NCI-H526 (cell line): ENCODE data around the gene PDE10A.

Experiments
- DNase-seq, 2 experiments: peaks; one replicate each; lab custom pipeline; 2025; lab: John Stamatoyannopoulos, UW

PDE10A gene

DNA sequence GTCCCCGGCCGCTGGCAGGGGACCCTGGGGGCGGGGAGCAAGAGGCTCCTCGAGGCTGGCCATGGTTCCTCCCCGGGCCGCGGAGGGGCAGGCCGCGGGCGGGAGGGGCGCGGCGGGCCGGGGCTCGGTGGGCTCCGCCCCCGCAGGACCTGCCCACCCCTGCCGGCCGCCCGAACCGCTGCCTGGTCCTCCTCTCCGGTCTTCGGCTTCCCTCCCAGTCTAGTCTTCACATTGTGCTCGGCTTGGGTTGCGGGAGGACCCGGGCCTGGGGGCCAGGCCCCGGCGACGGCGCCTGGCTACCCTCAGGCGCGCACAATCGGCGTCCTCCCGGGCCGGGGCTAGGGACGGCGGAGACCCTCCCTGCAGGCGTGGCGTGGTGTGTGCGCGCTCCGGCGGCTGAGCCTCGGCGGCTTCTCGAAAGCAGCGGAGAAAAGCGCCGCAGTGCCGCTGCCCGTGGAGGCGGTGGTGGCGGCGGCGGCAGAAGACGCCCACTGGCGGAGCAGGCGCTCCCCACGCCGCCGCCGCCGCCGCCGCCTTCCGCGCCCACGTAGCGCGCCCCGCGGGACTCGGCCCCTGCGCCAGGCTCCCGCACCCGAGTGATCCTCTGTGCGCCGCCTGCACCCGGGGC is at the start of gene PDE10A:
PDE10A (minus strand) TSS at position 493 of the 628 bp plus-strand sequence; CDS start at position 63, 430 bp downstream.
- peak in 1 of 2 experiments; percentile 32 for DNase-seq

DNA sequence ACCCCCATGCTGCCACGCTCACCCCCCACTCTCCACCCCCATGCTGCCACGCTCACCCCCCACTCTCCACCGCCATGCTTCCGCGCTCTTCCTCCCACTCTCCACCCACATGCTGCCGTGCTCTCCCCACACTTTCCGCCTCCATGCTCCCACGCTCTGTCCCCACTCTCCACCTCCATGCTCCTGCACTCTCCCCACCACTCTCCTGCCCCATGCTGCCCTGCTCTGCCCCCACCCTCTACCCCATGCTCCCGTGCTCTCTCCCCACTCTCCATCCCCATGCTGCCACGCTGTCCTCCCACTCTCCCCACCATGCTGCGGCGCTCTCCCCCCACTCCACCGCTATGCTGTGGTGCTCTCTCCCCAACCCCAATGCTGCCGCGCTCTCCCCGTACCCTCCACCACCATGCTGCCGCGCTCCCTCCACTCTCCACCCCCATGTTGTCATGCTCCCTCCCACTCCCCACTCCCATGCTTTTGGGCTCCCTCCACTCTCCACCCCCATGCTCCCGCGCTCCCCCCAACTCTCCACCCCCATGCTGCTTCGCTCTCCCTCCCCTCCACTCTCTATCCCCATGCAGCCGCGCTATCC is 46.0 kb upstream of the PDE10A start:
- no peak for DNase-seq

DNA sequence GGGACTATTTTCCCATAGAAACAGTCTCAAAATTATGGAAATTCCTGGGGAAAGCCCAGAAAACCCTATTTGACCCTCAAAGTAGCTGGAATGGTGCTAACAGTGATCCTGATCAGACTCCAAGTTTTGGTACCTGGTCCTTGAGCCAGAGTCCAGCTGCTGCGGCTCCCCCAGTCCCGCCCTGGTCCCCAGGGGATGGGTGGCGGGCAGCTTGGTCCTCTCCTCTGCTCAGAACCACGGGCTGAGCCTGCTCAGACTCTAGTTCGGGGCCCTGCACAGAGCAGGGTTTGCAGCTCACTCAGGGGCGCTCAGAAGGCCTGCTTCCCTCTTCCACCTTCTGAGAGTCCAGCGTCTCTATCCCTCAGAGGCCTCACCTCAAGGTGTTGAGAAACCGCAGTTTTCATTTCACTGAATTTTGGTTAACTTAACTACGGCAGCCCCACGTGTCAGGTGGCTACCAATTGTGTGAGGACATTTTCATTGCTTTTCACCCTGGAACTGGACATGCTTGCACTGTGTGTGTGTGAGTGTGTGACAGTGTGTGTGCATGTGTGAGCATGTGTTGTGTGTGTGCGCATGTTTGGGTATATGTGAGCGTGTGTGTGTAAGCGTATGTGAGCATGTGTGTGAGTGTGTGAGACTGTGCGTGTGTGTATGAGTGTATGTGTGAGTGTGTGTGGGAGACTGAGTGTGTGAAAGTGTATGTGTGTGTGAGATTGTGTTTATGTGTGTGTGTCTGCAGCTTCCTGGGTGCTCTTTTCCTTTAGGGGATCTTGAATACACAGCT is 44.2 kb upstream of the PDE10A start:
- no peak for DNase-seq

DNA sequence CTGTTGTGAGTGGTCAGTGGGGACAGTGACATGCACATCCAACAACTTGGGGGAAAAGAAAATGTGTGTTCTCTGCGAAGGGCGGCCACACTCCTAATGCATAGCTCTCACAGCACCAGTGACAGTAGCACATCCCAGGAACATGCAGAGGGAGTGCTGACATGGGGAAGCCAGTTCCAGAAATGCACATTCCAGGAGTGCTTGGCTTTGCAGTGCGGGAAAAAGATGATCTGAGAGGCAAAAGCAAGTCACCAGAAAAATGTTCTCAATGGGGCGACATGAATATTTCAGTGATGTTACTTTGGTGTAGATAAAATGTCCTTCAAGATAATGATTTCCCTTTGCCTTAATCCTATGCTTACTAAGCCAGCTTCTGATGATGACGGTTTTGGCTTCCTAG is 42.9 kb upstream of the PDE10A start:
- no peak for DNase-seq

DNA sequence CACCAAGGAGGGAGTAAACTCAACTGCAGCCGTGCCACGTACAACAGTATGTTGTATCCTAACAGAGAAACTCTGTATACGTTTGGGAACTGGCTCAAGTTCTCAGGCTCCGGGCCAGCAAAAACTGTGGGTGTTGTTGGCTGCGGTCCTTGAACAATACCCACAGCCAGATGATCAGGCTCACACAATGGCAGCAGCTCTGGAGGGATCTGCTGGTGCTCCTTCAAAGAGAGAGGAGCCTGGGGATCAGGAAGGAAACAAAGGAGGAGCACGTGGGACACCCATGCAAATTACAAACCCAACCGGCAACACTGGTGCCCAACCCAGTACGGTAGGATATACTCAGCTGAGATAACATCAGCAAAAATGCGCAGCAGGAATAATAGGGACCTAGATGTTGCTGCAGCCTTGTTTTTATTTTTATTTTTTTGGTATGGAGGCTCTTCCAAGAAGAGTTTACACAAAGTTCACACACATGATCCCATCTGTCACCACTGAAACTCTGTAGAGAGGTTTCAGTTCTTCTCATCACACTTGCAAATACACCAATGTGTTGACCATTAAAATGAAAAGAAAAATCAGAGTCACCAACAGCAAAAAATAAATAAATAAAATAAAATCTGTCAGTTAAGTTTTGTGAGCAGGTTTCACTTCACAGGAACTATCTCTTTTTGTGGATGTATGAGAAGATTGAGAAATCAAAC is 41.2 kb upstream of the PDE10A start:
- DNase-seq, result peak; percentile 49 to 72

DNA sequence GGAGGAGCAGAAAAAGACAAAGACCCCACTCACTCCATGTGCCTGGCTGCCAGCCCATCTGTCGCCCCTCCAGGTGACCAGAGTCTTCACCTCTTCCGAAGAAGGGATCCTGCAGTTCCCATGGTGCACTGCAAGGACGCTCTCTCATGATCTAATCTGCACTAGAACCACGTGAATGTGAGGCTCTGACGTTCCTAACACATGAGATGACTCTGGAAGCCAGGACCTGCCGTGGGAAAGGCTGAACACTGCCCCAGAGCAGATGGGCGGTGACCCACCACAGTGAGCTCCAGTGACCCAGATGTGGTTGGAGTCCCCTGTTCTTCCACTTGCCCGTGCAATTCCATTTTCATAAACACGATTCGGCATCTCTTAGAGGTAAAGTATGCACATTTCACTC is 39.6 kb upstream of the PDE10A start:
- DNase-seq, result no peak

DNA sequence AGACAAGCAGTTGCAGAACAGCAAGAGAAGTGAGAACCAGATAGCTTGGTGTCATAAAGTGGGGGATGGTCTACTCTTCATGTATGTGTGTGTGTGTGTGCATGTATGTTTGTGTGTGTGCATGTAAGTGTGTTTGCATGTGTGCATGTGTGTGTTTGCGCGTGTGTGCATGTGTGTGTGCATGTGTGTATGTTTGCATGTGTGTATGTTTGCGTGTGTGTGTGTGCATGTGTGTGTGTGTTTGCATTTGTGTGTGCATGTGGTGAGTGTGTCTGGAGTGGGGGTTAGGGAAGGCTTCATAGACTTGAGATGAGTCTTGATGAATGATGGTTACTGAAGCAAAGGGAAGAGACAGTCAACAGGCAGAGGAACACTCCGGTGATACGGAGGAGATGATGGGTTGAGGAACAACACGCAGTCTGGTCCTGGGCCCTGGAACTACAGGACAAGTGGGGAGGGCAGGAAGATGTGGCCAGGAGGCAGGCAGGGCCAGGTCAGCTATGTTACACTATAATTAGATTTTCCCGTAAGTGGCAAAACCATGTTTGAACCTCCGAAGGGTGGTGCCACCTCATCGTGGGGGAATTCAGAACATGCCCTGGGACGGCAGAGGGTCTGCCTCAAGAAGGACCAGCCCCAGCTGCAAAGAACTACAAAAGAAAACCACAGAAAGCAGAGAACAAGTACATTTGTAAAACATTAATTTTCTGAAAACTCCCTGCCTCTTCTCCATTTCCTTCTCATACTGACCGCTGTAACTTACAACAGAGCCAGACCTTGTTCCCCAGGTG is 38.7 kb upstream of the PDE10A start:
- DNase-seq, result no peak

DNA sequence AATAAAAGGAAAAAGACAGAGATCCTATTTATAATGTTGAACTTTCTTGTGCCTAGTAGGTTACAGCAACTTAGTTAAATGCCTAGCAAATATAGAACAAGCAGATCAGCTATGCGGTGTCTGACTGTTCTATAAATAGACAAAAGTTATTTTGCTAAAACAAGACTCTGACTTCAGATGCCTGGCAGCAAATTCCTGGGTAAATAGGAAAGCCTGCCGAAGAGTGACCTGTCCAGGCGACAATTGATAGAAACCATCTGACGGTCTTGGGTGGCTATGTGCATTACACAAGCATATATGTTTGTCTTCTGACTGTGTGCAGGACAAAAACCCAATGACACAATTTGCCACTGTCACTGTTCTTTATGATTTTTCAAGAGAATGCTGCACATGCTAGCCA is 38.0 kb upstream of the PDE10A start:
- no peak for DNase-seq

DNA sequence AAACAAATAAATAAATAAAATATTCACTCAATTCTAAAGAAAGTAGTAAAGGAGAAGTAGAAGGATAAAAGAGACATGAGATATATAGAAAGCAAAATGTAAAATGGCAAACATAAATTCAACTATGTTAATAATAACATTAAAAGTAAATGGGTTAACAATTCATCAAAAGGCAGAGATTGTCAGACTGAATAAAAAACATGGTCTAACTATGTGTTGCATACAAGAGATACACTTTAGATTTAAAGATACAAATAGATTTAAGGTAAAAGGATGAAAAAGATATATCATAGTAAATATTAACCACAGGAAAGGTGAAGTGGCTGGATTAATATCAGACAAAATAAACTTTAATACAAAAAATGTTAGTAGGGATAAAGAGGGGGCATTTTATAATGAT is 35.8 kb upstream of the PDE10A start:
- DNase-seq, result no peak

DNA sequence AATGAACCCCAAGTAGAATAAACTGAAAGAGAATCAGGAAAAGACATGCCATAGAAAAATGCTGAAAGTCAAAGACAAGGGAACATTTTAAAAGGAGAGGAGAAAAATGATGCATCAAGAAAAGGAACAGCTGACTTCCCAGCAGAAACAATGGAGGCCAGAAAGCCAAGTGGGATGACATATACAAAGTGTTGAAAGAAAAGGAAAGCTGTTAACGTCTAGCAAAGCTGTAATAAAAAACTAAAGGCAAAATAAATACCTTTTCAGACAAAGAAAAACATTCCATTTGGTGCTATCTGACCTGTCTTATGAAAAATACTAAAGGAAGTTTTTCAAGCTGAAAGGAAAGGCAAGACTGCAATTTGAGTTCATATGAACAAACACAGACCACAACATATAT is 34.1 kb upstream of the PDE10A start:
- DNase-seq, result no peak

DNA sequence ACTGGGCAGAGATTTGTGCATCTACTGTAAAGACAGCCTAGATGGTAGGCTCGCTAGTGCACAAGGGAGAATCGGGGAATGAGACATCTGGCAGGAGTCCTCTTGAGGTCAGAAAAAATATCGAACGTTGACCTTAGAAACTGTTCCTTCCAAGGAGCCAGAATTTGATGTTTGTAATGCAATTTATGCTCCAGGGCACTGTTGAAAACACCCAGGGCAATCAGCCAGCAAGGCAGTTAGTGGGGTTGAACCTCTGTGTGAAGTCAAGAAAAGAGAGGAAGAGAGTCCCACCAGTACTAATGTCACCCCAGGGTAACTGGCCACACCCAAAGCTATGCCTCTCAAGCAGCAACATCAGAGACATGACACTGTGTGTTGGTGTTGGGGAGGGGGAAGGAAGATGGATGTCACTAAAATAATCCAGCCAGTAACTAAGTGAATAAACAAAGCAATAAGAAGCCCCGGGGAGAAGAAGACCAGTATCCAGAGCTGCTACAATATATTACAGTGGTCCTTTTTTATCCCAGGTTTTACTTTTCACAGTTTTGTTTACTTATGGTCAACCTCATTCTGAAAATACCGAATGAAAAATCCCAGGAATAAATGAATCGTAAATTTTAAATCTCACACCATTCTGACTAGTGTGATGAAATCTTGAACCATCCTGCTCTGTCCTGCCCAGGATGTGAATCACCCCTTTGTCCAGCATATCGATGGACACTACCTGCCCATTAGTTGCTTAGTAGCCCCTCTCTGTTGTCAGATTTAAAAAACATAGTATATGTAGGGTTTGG is 32.9 kb upstream of the PDE10A start:
- DNase-seq, result no peak

DNA sequence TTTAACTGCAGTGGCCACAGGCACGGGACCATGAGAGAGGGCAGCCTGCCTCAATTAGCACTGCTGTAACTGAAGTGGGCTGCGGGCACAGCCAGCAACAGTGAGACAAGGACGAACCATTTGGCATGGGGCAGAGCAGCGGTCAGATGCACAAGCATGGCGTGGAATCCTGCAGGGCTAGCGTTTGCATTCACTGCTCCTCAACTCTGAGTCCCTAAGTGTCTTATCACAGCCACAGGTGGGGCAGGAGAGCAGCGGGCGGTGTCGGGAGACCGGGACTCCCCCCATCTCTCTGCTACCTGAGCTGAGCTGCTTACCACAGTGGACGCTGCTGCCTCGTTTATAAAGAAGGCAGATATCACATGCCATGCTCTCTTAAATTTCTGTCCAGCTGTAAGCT is 31.3 kb upstream of the PDE10A start:
- DNase-seq, result no peak

DNA sequence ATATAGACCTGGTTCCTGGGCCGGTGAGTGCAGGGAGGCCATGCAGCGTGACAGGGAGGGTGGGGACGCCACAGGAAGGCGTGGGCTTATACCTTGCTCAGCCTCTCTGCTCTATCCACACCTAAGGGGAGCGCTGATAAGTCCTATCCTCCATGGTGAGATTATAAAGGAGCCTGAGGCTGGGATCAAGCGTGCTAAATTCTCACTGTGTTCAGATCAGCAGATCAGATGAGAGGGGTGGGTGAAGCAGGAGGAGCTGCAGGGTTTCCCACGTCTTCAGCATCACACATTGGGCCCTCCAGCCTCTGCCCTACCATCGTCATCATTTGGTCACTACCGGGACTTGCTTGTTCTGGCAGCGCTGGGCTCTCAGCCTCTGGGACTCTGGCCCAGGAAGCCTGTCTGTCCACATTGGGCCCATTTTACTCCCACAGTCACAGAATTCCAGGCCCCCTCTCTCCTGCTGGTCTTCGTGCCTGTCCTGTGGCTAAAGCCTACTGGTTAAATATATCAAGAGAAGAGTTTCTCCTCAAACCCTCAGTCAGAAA is 29.1 kb upstream of the PDE10A start:
- DNase-seq, result no peak

DNA sequence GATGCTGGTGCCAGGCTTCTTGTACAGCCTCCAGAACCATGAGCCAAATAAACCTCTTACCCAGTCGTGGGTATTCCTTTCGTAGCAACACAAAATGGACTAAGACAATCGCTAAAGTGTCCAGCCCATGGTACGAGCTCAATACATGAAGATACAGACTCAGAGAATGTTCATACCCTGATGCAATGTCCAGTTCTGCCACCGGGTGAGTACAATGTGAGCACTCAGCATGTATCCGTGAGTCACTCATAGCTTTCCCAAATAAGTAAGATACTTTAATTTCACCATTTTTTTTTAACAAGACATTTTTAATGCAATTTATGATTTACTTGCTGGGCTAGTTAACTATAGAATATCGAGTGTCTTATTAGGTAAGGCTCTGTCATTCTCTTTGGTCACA is 26.7 kb upstream of the PDE10A start:
- DNase-seq, result no peak

DNA sequence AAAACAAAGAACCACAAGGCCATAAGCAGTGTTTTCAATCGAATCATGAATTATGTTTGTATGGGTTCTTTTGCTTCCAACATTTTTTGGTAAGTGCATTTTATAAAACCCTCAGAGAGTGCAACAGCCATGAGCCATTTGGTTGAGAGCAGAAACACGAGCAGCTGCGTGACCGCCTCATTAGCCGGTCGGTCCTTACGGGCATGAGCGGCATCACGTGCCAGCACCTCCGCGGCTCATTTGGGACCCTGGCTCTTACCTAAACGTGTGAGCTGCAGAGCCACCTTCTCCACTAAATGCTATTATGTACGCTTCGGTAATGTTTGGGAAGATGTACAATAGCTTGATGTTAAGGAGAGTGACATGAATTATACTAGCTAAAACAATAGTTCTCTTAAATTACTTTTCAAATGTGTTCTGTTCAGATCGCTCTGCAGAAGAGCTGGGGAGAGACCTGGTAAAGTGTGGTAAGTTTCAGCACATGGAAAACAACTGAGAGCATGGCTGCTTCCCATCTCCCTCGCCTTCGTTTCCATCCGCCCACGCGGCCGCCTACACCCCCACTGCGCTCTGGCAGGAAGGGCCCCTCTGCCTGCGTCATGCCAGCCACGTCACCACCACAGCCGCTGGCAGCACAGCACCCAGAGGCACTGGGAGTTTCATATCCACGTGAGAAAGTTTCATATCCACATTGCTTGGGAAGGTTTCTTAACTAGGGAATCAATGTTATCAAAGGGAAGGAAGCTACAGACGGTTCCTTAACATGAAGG is 23.7 kb upstream of the PDE10A start:
- no peak for DNase-seq

DNA sequence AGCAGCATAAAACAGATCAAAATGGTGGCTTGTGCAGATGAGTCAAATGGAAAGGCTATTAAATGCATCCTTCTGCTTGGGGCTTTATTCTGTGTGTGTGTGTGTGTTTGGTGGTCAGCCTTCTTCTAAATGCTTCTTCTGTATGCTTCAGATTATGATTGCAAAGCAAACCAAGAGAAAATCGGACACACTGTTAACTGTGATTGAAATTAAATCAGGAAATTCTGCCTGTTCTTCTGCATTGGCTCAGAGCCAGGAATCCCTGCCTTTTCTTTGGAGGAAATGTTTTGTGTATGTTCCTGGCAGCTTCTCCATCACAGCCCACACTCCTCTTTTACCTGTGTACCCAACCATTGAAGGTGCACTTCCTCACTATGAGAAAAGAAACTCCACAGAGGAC is 22.3 kb upstream of the PDE10A start:
- DNase-seq, result no peak

DNA sequence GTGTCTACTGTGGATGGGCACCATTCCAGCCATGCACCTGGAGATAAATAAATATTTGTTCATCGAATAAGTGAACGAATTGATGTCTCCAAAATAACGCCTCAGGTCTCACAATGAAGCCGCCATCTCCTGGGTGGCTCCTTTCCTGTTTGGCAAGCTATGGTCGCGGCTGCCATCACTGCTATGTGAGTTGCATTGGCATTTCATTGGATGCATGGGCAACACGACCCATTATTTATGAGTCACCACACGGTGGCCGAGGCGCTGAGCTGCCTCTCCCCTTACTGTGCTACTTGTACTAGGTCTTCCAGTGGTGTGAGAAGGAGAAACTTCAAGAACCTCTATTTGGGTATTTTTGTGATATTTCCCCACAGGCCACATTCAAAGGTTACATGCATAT is 21.3 kb upstream of the PDE10A start:
- DNase-seq, result no peak

DNA sequence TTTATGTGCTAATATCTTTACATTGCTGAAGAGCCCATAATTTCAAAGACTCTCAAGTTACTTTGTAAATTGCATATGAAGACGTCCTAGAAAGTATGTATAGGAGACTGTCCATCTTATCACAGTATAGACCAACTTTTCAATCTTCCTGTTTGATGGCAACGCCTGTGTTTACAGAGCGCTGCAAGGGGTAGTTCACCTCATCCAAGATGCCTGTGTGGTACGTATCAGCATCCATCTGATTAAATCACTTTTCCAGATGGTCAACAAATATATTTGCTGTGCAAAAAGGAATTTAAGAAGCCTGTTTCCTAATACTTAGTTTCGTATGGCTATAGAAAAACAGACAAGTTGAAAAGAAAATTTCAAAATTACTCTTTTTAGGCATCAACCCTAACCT is 17.9 kb upstream of the PDE10A start:
- DNase-seq, result no peak

DNA sequence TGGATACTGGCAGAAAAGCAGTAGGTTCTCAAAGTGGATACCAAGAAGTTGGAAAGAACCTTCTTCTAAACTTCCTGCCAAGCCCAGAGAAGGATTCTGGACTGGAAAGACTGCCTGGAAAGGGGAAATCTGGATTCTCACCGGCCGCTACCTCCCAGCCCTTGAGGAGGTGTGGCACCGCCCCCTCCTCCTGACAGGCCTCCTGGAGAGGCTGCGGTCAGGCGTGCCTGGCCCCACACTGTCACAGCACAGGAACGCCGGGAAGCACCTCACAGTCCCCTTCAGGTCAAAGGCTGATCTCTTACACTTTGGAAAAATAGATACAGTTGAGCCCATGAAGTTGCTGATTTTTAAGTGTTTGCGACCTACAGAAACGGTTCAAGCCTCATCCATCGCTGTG is 16.3 kb upstream of the PDE10A start:
- no peak for DNase-seq

DNA sequence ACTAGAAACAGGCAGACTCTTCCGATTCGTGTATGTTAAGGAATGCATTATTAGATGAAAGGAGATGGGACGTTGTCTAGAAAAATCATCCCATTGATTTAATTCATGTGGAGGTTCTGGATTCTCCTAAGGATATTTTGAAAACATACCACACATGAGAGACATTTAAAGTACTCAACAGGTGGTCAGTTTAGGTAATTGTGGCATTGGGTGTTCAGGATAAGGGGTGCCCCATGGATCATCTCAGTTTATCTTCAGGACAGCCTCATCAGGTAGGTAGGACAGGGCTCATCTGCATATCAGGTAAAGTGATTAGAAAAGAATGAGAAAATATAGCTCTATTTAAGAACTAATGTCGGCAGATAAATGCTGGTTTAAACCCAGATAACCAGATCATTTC is 15.9 kb upstream of the PDE10A start:
- DNase-seq, result no peak
